C4-2B (cell line): ENCODE results near the gene TSR1.

Source experiments
- H3K27ac ChIP-seq: fragments of 450-650 bp; 2 replicates; pipeline ENCODE4 v1.5.1; 2017
- ZFX ChIP-seq: fragments of 450-650 bp; IDR thresholded peaks from 2 replicates; pipeline ENCODE4 v1.6.1; 2017
- TF ChIP-seq, protein P1 (sequence below): fragments of 450-650 bp; conservative IDR thresholded peaks from 2 replicates; pipeline ENCODE4 v1.5.1; 2017; ENCODE audit warnings: mild to moderate bottlenecking

Gene TSR1

DNA sequence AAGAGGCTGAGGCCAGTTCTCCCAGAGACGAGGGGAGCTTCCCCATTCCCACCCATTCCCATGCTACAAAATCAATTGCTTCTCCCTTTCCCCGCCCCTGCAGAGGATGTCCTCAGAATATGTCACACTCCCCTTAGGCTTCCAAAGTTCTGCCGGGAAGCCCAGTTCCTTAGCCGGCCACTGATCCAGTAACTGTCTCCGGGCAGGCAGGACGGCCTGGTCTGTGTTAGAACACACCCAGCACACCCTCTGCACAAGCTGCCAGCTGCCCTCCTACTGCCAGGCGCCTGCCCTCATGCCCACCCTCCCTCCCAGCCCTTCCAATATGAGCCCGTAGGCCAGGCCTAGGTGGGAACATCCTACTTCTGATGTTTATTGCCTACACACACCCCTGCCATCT, 32.1 kb upstream of the TSR1 start:
- TF ChIP-seq ZFX, result no peak
- TF ChIP-seq, protein P1, sequence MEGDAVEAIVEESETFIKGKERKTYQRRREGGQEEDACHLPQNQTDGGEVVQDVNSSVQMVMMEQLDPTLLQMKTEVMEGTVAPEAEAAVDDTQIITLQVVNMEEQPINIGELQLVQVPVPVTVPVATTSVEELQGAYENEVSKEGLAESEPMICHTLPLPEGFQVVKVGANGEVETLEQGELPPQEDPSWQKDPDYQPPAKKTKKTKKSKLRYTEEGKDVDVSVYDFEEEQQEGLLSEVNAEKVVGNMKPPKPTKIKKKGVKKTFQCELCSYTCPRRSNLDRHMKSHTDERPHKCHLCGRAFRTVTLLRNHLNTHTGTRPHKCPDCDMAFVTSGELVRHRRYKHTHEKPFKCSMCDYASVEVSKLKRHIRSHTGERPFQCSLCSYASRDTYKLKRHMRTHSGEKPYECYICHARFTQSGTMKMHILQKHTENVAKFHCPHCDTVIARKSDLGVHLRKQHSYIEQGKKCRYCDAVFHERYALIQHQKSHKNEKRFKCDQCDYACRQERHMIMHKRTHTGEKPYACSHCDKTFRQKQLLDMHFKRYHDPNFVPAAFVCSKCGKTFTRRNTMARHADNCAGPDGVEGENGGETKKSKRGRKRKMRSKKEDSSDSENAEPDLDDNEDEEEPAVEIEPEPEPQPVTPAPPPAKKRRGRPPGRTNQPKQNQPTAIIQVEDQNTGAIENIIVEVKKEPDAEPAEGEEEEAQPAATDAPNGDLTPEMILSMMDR, result no peak
- H3K27ac ChIP-seq, result no peak overlapping the region

DNA sequence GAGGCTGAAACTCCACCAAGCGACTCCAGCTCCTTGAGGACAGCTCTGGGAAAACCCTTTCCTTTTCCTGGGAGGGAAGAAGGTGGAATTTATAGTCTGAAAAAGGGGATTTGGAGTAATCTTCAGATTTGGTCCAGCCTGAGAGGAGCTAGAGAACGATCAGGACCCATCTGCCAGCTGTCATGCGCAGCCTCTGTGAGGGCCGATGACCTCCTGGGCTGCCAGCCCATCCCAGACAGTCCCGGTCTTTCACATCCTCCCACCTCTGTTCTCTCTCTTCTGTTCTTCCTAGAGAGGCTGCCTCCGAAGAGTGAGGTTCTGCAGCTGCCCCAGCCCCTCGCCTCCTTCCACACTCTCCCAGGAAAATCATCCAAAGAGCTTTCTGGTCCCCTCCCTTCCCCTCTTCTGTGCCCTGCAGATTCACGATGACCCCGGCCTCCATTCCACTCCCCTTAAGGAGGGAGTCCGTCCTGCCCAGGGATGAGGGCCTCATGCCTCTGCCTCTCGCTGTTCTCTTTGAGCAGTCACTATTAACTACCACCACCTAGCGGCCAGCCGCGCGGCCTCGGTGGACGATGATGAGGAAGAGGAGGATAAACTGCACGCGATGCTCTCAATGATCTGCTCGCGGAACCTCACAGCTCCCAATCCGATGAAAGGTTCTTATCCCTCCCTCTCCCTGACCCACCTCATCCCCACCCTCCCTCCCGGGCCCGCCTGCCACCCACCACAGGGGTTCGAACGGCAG, 30.7 kb upstream of the TSR1 start:
- no peak overlapping the region for H3K27ac ChIP-seq

DNA sequence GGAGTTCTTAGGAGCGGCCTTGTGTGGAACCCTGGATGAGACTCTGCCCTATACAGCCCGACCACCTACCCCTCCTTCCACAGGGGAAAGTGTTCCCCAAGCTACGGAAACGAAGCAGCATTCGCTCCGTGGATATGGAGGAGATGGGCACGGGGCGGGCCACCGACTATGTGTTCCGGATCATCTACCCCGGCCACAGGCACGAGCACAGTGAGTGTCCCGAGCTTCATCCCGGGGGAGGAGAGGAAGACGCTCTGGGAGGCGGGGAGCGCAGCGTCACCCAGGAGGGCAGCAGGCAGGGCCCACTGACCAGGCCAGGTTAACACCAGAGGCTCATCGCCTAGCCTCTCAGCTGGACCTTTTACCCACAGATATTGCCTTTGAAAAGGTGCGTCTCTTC, 28.9 kb upstream of the TSR1 start:
- H3K27ac ChIP-seq, result no peak overlapping the region
- no peak for TF ChIP-seq ZFX
- TF ChIP-seq, protein P1, result no peak

More for the DNA sequence above, 30.7 kb upstream of the TSR1 start:
- TF ChIP-seq, protein P1, result no peak
- TF ChIP-seq ZFX, result no peak

DNA sequence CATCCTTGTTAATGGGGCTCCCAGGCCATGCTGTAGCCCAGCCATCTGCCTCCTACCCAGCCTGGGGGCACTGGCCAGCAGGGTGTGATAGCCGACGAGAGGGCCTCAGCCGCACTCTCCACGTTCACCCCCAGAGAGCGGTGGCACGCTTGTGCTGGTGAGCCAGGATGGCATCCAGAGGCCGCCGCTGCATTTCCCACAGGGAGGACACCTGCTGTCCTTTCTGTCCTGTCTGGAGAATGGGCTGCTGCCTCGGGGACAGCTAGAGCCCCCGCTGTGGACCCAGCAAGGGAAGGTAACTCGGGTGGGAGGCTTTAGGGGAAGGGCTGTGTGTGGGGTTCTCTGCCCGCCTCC, 28.5 kb upstream of the TSR1 start:
- TF ChIP-seq ZFX, result no peak
- TF ChIP-seq, protein P1, result no peak
- H3K27ac ChIP-seq, result no peak overlapping the region

DNA sequence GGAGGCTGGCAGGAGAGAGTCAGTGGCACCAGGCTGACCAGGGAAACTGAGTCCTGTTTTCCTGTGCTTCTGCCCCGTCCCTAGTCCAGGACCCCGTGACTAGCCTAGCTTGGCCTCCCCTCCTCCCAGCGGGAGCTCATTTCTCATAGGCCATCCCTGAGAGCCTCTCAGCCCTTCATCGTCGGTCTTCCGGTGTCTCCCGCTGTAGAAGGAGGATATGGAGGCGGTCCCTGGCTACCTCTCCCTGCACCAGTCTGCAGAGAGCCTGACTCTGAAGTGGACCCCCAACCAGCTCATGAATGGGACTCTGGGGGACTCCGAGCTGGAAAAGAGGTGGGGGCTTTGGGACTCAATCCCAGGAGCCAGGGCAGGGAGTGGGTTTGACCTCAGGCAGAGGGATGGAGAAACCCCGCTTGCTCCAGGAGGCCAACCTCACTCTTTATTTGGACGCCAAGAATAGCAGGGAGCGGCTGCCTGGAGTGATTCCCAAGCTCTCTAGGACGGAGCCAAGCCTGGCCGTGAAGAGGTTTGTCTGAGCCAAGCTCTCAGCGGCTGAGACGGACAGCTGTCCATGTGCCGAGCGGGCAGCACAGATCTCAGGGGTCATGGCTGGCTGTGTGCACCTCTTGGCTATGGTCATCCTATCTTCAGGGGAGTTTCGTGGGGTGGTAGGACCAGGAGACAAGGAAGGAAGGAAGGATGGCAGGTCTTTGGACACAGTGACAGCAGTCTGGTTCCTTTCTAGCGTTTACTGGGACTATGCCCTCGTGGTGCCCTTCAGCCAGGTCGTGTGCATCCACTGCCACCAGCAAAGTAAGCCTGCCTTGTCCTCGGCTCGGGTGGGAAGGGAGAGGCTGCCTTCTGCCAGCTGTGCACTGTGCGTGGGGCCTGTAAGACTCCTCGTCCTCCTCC, 27.9 kb upstream of the TSR1 start:
- no peak for TF ChIP-seq ZFX
- TF ChIP-seq, protein P1, result no peak
- no peak overlapping the region for H3K27ac ChIP-seq

DNA sequence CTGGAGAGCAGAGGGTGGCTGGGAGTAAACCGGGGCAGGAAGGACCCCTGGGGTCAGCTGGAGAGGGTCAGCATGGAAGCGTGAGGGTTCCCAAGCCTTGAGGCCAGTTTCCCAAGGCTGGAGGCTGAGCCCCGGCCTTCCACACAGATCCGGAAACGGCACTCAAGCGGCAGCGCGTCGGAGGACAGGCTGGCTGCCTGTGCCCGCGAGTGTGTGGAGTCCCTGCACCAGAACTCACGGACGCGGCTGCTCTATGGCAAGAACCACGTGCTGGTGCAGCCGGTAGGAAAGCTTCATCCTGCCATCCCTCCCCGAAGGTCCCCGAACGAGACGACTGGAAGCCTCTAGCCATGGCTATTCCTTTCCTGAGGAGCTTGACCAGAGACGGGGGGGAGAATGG, 27.1 kb upstream of the TSR1 start:
- no peak for TF ChIP-seq ZFX
- TF ChIP-seq, protein P1, result no peak
- H3K27ac ChIP-seq, result no peak overlapping the region

DNA sequence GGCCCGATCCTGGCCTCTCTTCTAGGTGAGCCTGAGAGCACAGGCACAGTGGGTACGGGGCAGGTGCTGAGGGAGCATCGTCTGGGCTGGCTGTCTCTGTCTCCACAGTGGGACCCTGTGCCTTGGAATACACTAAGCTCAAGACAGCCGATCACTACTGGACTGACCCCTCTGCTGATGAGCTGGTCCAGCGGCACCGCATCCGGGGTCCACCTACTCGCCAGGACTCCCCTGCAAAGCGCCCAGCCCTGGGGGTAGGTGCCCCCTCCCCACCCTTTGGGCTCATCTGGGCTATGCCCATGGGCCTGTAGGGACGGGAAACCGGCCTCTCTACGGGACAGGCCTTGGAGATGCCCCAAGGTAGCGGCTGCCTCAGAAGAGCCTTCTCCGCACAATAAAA, 26.6 kb upstream of the TSR1 start:
- no peak overlapping the region for H3K27ac ChIP-seq
- TF ChIP-seq, protein P1, result no peak
- no peak for TF ChIP-seq ZFX
